Neural progenitor cell (in vitro differentiated cells): ENCODE measurements around the gene CNOT11. TPM values are rescaled to one million over a fixed set of nuclear protein-coding genes. Genes with fewer than 3 reads are reported as not detected.

Experiments used
- microRNA-seq: library from miRNA; unstranded; fragments of <30 nt; microRNA quantifications from one replicate; pipeline ENCODE4, GENCODE V29; 2016
- small RNA-seq: library from RNA; depleted of rRNA; stranded (forward); fragments of <200 nt; gene quantifications from one replicate; pipeline ENCODE3, GENCODE V24; 2015
- total RNA-seq: library from RNA; depleted of rRNA; stranded (reverse); fragments of >200 nt; gene quantifications from 2 replicates; pipeline ENCODE4 v1.2.3, GENCODE V29; 2015; ENCODE audit warnings: low replicate concordance

Gene CNOT11
- total RNA-seq, 1 donor from 2014 or later: 39.0 TPM

Small RNA genes lying within 50 kb of the gene (microRNA-seq; reads per million reads assigned to microRNA genes)
- not detected for gene MIR5696

Small RNA genes lying within 50 kb of the gene (small RNA-seq; reads per million reads assigned to genes)
- gene MIR5696: not detected
- gene SNORD89: 27.9 reads per million, percentile 97 among the genes with 10 or more reads in this experiment

Other genes with a start within 250 kb of the CNOT11 start
- 3.9 and 4.1 TPM in 2 replicates for gene TBC1D8, start 101.5 kb upstream of the CNOT11 start, total RNA-seq
- 28.1 and 35.0 TPM in 2 replicates for gene RNF149, start 55.8 kb downstream of the CNOT11 start, total RNA-seq
- 0.28 TPM in 1 of 2 replicates, not detected in the other for gene CREG2, start 134.6 kb downstream of the CNOT11 start, total RNA-seq
- gene RFX8, start 222.2 kb downstream of the CNOT11 start, total RNA-seq: 0.12 and 0.37 TPM in 2 replicates